Measurements from ENCODE around the gene TPSAB1. TPM values are rescaled to one million over a fixed set of nuclear protein-coding genes. Genes with fewer than 3 reads are reported as not detected.
"Not testable (repeated sequence)": the region's sequence is repeated elsewhere in the genome, so short reads cannot be mapped to it uniquely, and the experiment has no call there.

The TPSAB1 gene
- total RNA-seq, 1 donor from 2014 or later: not detected

GRCh38 chr16:1194665-1195392 lies 45.7 kb upstream of the TPSAB1 start:
- H3K4me3 Mint-ChIP-seq (ENCODE audit: unreplicated experiment): no peak overlapping the region
- no peaks in the 10 kb centered on the region for H3K36me3 Mint-ChIP-seq (ENCODE audit: low read depth)
- H3K9me3 Mint-ChIP-seq (ENCODE audit: low read depth): no peaks in the 10 kb centered on the region
- no peaks in the 10 kb centered on the region for H3K27me3 Mint-ChIP-seq (ENCODE audit: low read depth)
- no peak for DNase-seq (ENCODE audit: low spot score)
- H3K4me1 Mint-ChIP-seq (ENCODE audit: low read depth): peaks cover 6% of the 10 kb centered on the region
- TF ChIP-seq, protein P1, sequence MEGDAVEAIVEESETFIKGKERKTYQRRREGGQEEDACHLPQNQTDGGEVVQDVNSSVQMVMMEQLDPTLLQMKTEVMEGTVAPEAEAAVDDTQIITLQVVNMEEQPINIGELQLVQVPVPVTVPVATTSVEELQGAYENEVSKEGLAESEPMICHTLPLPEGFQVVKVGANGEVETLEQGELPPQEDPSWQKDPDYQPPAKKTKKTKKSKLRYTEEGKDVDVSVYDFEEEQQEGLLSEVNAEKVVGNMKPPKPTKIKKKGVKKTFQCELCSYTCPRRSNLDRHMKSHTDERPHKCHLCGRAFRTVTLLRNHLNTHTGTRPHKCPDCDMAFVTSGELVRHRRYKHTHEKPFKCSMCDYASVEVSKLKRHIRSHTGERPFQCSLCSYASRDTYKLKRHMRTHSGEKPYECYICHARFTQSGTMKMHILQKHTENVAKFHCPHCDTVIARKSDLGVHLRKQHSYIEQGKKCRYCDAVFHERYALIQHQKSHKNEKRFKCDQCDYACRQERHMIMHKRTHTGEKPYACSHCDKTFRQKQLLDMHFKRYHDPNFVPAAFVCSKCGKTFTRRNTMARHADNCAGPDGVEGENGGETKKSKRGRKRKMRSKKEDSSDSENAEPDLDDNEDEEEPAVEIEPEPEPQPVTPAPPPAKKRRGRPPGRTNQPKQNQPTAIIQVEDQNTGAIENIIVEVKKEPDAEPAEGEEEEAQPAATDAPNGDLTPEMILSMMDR (IDR thresholded peaks at IDR 0.05): peak; percentile 97
- no peak overlapping the region for H3K27ac Mint-ChIP-seq (ENCODE audit: unreplicated experiment)

DNA sequence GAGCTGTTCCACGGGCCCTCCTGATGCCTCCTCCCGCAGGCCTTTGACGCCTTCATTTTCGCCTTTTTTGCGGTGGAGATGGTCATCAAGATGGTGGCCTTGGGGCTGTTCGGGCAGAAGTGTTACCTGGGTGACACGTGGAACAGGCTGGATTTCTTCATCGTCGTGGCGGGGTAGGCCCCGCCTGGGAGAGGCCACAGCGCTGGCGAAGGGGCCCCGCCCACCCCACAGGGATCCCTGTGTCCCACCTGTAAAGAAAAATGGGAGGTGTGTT lies 45.2 kb upstream of the TPSAB1 start:
- TF ChIP-seq, protein P1 (IDR thresholded peaks at IDR 0.05): no peak
- H3K27ac Mint-ChIP-seq (ENCODE audit: unreplicated experiment): no peak overlapping the region
- H3K4me1 Mint-ChIP-seq (ENCODE audit: low read depth): peaks cover 6% of the 10 kb centered on the region
- H3K27me3 Mint-ChIP-seq (ENCODE audit: low read depth): no peaks in the 10 kb centered on the region
- no peak for DNase-seq (ENCODE audit: low spot score)
- H3K9me3 Mint-ChIP-seq (ENCODE audit: low read depth): no peaks in the 10 kb centered on the region
- no peak overlapping the region for H3K4me3 Mint-ChIP-seq (ENCODE audit: unreplicated experiment)
- no peaks in the 10 kb centered on the region for H3K36me3 Mint-ChIP-seq (ENCODE audit: low read depth)

GRCh38 chr16:1196494-1196893 lies 44.0 kb upstream of the TPSAB1 start:
- no peak overlapping the region for H3K27ac Mint-ChIP-seq (ENCODE audit: unreplicated experiment)
- no peak overlapping the region for H3K4me3 Mint-ChIP-seq (ENCODE audit: unreplicated experiment)
- no peaks in the 10 kb centered on the region for H3K27me3 Mint-ChIP-seq (ENCODE audit: low read depth)
- no peaks in the 10 kb centered on the region for H3K9me3 Mint-ChIP-seq (ENCODE audit: low read depth)
- H3K4me1 Mint-ChIP-seq (ENCODE audit: low read depth): peaks cover 6% of the 10 kb centered on the region
- DNase-seq (ENCODE audit: low spot score): no peak
- H3K36me3 Mint-ChIP-seq (ENCODE audit: low read depth): peaks cover 4% of the 10 kb centered on the region
- TF ChIP-seq, protein P1 (IDR thresholded peaks at IDR 0.05): no peak

DNA sequence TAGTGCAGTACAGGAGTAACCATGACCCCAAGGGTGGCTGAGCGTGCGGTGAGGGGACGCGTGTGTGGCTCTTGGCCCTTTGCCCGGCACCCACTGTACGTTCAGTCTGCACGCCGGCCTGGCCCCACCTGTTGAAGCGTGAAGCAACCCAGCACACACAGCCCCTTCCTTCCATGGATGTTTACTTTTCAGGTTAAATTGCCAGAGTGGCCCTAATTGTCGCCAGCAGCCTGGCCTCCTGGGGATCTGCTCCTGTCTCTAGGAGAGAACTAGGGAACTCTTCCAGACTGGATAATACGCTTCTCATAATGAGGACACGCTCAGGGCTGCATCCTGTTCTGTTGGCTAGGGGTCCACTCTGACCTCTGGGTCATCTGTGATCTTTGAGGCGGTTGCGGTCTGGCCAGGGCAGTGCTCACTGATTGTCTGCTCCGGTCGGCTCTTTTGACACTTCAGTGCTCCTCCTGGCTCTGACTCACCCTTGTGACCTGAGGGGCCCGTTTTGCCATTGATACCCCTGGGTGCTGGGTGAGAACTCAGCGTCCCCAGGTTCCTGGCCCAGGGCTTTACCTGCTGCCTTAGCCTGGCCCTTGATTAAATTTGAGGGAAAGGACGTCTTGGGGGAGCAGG lies 43.2 kb upstream of the TPSAB1 start:
- TF ChIP-seq, protein P1 (IDR thresholded peaks at IDR 0.05): no peak
- Mint-ChIP-seq H3K27me3 (ENCODE audit: low read depth) (no peaks in the 10 kb centered on the region), H3K36me3 (ENCODE audit: low read depth) (peaks cover 6% of the 10 kb centered on the region), H3K9me3 (ENCODE audit: low read depth) (no peaks in the 10 kb centered on the region), H3K27ac (ENCODE audit: unreplicated experiment) (no peak overlapping the region), H3K4me3 (ENCODE audit: unreplicated experiment) (no peak overlapping the region), H3K4me1 (ENCODE audit: low read depth) (peaks cover 5% of the 10 kb centered on the region)
- no peak for DNase-seq (ENCODE audit: low spot score)

DNA sequence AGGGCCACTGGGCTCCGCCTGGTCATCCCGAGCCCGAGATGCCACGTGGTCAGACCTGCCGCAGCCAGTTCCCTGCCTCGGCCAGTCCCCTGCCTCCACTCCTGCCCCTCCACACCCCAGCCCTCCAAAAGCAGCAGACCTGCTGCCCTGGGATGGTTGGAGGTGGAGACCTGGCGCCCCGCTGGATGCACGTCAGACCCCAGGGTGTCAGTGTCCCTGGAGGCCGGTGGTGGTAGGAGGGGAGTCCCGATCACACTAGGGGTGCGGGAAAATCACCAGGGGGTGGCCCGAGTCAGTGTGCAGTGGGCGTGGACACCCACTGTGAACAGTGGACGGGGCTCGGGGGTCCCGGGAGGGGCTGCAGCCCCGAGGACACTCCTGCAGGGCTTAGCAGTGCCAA lies 42.3 kb upstream of the TPSAB1 start:
- no peak for DNase-seq (ENCODE audit: low spot score)
- TF ChIP-seq, protein P1 (IDR thresholded peaks at IDR 0.05): no peak
- Mint-ChIP-seq H3K9me3 (ENCODE audit: low read depth) (no peaks in the 10 kb centered on the region), H3K4me1 (ENCODE audit: low read depth) (no peaks in the 10 kb centered on the region), H3K36me3 (ENCODE audit: low read depth) (peaks cover 6% of the 10 kb centered on the region), H3K27ac (ENCODE audit: unreplicated experiment) (no peak overlapping the region), H3K4me3 (ENCODE audit: unreplicated experiment) (no peak overlapping the region), H3K27me3 (ENCODE audit: low read depth) (no peaks in the 10 kb centered on the region)

GRCh38 chr16:1198671-1199346 lies 41.7 kb upstream of the TPSAB1 start:
- not testable (repeated sequence) for H3K36me3 Mint-ChIP-seq (ENCODE audit: low read depth); H3K4me3 Mint-ChIP-seq (ENCODE audit: unreplicated experiment); H3K27me3 Mint-ChIP-seq (ENCODE audit: low read depth); H3K27ac Mint-ChIP-seq (ENCODE audit: unreplicated experiment); H3K9me3 Mint-ChIP-seq (ENCODE audit: low read depth); DNase-seq (ENCODE audit: low spot score); H3K4me1 Mint-ChIP-seq (ENCODE audit: low read depth)

Measured in chondrocyte (in vitro differentiated cells).